Measurements from ENCODE around the gene MALSU1.
A peak's percentile ranks its signal among the peaks of the same experiment; 100 is the strongest.

MALSU1 gene

GRCh38 chr7:23268167-23268566, 31.0 kb upstream of the MALSU1 start:
- Histone ChIP-seq H3F3A (ENCODE audit: insufficient read depth, low read length) (no peaks in the 10 kb centered on the region), H3K9me2 (ENCODE audit: low read depth, low read length) (no peaks in the 10 kb centered on the region), H2AFZ (ENCODE audit: low read length) (no peak overlapping the region), H3K36me3 (ENCODE audit: insufficient read depth, low read length) (no peaks in the 10 kb centered on the region; the same call in 1 of the 2 replicates), H3K4me1 (ENCODE audit: insufficient read depth, low read length, severe bottlenecking) (peaks cover 13% of the 10 kb centered on the region), H3K79me2 (ENCODE audit: insufficient read depth, low read length) (no peaks in the 10 kb centered on the region), H4K20me1 (ENCODE audit: insufficient read depth, low read length) (no peaks in the 10 kb centered on the region), H3K27me3 (ENCODE audit: insufficient read depth, low read length) (no peaks in the 10 kb centered on the region), H3K4me3 (ENCODE audit: low read depth, low read length, poor library complexity, severe bottlenecking) (no peak overlapping the region), H3K27ac (ENCODE audit: low read depth, low read length, poor library complexity, severe bottlenecking) (no peak overlapping the region), H3K4me2 (ENCODE audit: low read length) (no peak overlapping the region), H3K9ac (ENCODE audit: low read length) (no peak overlapping the region), H3K9me3 (ENCODE audit: low read length) (peaks cover 3% of the 10 kb centered on the region; the same call in 1 of the 2 replicates)
- no peak for TF ChIP-seq CTCF (IDR thresholded peaks at IDR 0.05; ENCODE audit: low read length)
- no peak for TF ChIP-seq EZH2 (IDR thresholded peaks at IDR 0.05; ENCODE audit: borderline replicate concordance, low read length)

DNA sequence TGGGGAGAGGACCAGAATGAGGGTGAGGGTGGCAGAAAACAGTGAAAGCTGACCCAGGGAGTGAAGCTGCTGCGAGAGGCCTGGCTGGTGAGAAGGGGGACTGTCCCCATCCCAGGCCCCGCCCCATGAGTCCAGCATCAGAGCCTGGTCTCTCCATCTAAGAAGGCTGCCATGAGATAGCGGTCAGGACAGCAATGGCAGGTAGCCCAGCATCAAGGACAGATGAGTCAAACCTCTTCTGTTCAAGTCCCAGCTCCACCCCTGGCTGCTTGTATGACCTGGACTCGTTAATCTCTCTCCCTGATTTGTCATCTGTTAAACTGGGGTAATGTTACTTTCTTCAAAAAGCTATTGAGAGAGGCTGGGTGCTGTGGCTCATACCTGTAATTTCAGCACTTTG, 30.4 kb upstream of the MALSU1 start:
- no peaks in the 10 kb centered on the region for H4K20me1 ChIP-seq (ENCODE audit: insufficient read depth, low read length)
- no peaks in the 10 kb centered on the region for H3K79me2 ChIP-seq (ENCODE audit: insufficient read depth, low read length)
- no peaks in the 10 kb centered on the region for H3K27me3 ChIP-seq (ENCODE audit: insufficient read depth, low read length)
- H3K36me3 ChIP-seq (ENCODE audit: insufficient read depth, low read length), result no peaks in the 10 kb centered on the region; the same call in 1 of the 2 replicates
- no peak overlapping the region for H3K27ac ChIP-seq (ENCODE audit: low read depth, low read length, poor library complexity, severe bottlenecking)
- H3K9me2 ChIP-seq (ENCODE audit: low read depth, low read length), result no peaks in the 10 kb centered on the region
- no peaks in the 10 kb centered on the region for H3F3A ChIP-seq (ENCODE audit: insufficient read depth, low read length)
- H2AFZ ChIP-seq (ENCODE audit: low read length), result no peak overlapping the region
- no peak overlapping the region for H3K4me3 ChIP-seq (ENCODE audit: low read depth, low read length, poor library complexity, severe bottlenecking)
- no peak for TF ChIP-seq CTCF (IDR thresholded peaks at IDR 0.05; ENCODE audit: low read length)
- no peak for TF ChIP-seq EZH2 (IDR thresholded peaks at IDR 0.05; ENCODE audit: borderline replicate concordance, low read length)
- H3K4me1 ChIP-seq (ENCODE audit: insufficient read depth, low read length, severe bottlenecking), result peaks cover 16% of the 10 kb centered on the region
- peaks cover 3% of the 10 kb centered on the region; the same call in 1 of the 2 replicates for H3K9me3 ChIP-seq (ENCODE audit: low read length)
- H3K9ac ChIP-seq (ENCODE audit: low read length), result no peak overlapping the region
- no peak overlapping the region for H3K4me2 ChIP-seq (ENCODE audit: low read length)

DNA sequence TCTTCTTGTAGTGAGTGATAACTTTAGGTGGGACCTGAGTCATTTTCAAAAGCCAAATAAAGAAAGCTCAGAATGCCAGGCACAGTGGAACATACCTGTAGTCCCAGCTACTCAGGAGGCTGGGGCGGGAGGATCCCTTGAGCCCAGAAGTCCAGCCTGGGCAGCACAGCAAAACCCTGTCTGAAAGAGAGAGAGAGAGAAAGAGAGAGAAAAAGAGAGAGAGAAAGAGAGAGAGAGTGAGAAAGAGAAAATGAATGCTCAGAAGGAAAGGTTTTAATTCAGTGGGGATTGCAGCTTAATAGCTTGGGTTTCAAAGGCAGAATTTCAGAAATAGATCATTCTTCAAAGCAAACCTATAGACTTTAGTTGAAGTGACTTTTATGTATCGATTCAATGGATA, 26.9 kb upstream of the MALSU1 start:
- Histone ChIP-seq H3K9me2 (ENCODE audit: low read depth, low read length) (no peaks in the 10 kb centered on the region), H3F3A (ENCODE audit: insufficient read depth, low read length) (peaks cover 6% of the 10 kb centered on the region; the same call in 1 of the 2 replicates), H3K36me3 (ENCODE audit: insufficient read depth, low read length) (no peaks in the 10 kb centered on the region; the same call in 1 of the 2 replicates), H3K4me3 (ENCODE audit: low read depth, low read length, poor library complexity, severe bottlenecking) (no peak overlapping the region), H3K9me3 (ENCODE audit: low read length) (peaks cover 1% of the 10 kb centered on the region; the same call in 1 of the 2 replicates), H3K79me2 (ENCODE audit: insufficient read depth, low read length) (no peaks in the 10 kb centered on the region), H2AFZ (ENCODE audit: low read length) (no peak overlapping the region), H3K27me3 (ENCODE audit: insufficient read depth, low read length) (no peaks in the 10 kb centered on the region), H3K4me2 (ENCODE audit: low read length) (peak overlapping the region; percentile 78; the same call in 1 of the 2 replicates), H3K4me1 (ENCODE audit: insufficient read depth, low read length, severe bottlenecking) (peaks cover 42% of the 10 kb centered on the region), H3K9ac (ENCODE audit: low read length) (no peak overlapping the region), H4K20me1 (ENCODE audit: insufficient read depth, low read length) (no peaks in the 10 kb centered on the region), H3K27ac (ENCODE audit: low read depth, low read length, poor library complexity, severe bottlenecking) (no peak overlapping the region)
- no peak for TF ChIP-seq EZH2 (IDR thresholded peaks at IDR 0.05; ENCODE audit: borderline replicate concordance, low read length)

GRCh38 chr7:23273141-23273599, 26.0 kb upstream of the MALSU1 start:
- Histone ChIP-seq H3K36me3 (ENCODE audit: insufficient read depth, low read length) (no peaks in the 10 kb centered on the region), H2AFZ (ENCODE audit: low read length) (peak overlapping the region; percentile 33), H3K4me2 (ENCODE audit: low read length) (peak overlapping the region; percentile 78), H3K4me1 (ENCODE audit: insufficient read depth, low read length, severe bottlenecking) (peaks cover 42% of the 10 kb centered on the region), H4K20me1 (ENCODE audit: insufficient read depth, low read length) (no peaks in the 10 kb centered on the region), H3K79me2 (ENCODE audit: insufficient read depth, low read length) (no peaks in the 10 kb centered on the region), H3K9ac (ENCODE audit: low read length) (peak overlapping the region; percentile 68), H3K9me3 (ENCODE audit: low read length) (no peaks in the 10 kb centered on the region), H3F3A (ENCODE audit: insufficient read depth, low read length) (peaks cover 6% of the 10 kb centered on the region; the same call in 1 of the 2 replicates), H3K4me3 (ENCODE audit: low read depth, low read length, poor library complexity, severe bottlenecking) (peak overlapping the region; percentile 59), H3K27me3 (ENCODE audit: insufficient read depth, low read length) (no peaks in the 10 kb centered on the region), H3K9me2 (ENCODE audit: low read depth, low read length) (no peaks in the 10 kb centered on the region), H3K27ac (ENCODE audit: low read depth, low read length, poor library complexity, severe bottlenecking) (peak overlapping the region; percentile 79)
- TF ChIP-seq CTCF (IDR thresholded peaks at IDR 0.05; ENCODE audit: low read length) (peak; percentile 98), EZH2 (IDR thresholded peaks at IDR 0.05; ENCODE audit: borderline replicate concordance, low read length) (no peak)
